Measurements from ENCODE around the gene ALS2.
A peak's percentile ranks its signal among the peaks of the same experiment; 100 is the strongest.
"Not testable (repeated sequence)": the region's sequence is repeated elsewhere in the genome, so short reads cannot be mapped to it uniquely, and the experiment has no call there.

Gene ALS2

DNA sequence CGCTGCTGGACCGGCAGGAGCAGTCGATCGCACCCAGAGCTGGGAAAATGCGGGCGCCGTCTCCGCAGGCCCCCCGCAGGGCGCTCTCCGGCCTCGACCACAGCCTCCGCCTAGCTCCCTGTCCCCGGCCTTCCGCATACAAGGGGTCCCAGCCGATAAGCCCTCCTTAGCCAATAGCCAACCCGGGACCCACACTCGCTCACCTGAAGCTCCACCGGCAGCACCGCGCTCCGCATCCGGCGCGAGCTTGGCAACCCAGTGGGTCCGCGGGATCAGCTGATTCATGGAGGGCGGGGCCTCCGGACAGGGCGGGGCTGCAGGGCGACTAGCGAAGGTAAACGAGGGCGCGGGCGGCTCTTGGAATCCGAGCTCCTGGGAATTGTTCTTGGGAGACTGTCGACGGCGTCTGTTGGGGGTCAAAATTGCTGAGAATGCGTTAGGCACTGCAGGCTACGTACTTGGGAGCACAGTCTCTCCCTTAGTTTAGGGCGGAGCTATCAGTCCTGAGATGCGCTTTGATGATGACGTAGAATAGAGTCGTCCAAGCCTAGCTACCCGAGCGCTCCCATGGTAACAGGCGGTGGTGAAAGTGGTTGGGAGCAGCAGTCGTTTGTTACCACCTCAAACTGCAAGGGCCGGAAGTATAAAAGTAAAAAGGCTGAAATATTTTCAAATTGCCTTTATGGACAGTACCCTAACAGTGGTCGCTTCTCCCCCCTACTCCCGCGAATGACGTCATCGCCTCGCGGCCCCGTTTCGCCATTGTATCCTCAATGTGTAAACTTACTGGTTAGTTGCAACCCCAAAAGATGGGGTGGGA, at the start of gene ALS2:
Gene ALS2, minus strand, starts transcription at position 260 of the 820 bp plus-strand sequence. CDS start 12,048 bp downstream, outside the sequence.
- DNase-seq: peak; percentile 90

DNA sequence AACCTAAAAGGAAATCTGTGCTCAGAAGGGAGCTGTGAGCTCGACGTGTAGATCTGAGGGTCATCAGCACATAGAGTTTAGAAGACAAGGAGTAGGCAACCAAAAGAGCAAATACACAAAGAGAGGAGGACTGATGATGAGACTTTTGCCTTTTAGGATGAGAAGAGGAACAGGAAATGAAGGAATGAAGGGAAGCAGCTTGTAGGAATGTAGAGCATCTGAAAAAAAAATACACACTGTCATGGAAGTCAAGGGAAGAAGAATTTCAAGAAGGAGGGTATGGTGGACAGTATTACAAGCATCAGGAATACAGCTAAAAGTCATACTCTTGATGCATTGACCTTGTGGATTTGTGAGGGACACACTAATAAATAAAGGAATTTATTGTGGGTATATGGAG, 47.5 kb upstream of the ALS2 start:
- DNase-seq: no peak

DNA sequence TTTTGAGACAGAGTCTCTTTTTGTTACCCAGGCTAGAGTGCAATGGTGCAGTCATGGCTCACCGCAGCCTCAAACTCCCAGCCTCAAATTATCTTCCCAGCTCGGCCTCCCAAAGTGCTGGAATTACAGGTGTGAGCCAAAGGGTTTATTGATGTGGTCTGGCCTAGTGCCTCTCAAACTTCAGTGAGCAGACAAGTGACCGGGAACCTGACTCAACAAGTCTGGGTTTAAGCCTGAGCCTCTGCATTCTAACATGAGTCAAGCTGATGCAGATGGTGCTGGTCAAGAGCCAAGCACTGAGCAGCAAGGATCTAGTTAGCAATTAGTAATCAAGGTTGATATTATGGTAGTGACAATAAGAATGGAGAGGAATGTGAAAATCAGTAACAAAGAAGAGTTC, 46.9 kb upstream of the ALS2 start:
- no peak for DNase-seq

DNA sequence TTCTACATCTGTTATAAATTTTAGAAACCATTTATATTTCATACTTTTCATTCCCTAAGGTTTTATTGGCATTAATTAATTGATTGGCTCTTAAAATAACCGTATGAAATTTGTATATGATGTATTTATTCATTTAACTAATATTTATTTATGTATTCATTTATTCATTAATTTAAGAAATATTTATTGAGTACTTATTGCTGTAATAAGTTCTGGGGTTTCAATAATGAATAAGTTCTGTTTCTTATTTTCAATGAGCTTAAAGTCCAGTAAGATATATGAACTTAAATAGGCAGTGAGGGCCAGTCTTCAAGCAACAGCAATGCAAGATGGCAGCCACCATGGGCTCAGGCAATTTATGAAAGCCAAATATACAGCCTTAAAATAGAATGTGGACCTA, 43.5 kb upstream of the ALS2 start:
- no peak for DNase-seq

DNA sequence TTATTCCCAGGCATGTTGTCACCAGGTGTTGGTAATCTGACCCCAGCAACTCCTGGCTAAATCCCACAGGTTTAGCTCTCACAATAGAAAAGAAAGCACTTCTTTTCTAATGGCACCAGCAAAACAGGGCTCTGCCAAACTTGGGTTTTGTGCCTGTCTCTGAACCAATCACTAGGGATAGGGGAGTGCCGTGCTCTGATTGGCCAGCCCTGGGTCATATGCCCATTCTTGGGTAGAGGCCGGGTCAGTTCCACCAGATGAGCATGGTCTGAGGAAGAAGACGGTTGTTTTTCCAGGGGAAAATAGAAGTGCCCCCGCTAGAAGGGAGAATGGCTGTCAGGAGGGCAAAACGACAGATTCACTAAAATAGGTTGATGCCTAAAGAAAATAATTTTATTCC, 40.3 kb upstream of the ALS2 start:
- no peak for DNase-seq

DNA sequence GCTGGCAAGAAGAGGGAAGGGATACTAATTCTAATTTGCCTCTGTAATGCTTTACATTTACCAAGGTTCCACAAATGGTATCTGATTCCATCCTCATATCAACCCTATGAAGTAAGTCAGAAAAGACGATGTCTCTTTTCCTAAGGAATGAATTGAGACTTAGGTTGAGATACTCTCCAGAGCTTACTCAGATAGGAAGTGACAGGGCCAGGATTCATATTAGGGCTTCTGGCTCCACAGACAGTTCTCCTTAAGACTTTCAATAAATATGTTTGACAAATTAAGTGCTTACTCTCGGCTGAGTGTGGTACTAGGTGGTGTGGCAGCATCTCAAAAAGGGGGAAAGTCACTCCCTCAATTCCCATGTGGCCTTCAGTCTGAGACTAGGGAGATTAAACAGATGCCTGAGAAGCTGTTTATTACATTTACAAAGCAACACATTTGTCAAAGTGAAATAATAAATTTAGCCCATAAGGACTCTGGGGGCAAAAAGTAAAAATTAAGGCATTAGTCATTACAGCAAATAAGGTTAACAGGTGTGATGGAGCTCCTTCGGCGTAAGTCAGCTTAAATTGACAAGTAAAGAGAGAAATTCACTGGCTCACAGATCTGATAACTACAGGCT, 39.8 kb upstream of the ALS2 start:
- DNase-seq: no peak

DNA sequence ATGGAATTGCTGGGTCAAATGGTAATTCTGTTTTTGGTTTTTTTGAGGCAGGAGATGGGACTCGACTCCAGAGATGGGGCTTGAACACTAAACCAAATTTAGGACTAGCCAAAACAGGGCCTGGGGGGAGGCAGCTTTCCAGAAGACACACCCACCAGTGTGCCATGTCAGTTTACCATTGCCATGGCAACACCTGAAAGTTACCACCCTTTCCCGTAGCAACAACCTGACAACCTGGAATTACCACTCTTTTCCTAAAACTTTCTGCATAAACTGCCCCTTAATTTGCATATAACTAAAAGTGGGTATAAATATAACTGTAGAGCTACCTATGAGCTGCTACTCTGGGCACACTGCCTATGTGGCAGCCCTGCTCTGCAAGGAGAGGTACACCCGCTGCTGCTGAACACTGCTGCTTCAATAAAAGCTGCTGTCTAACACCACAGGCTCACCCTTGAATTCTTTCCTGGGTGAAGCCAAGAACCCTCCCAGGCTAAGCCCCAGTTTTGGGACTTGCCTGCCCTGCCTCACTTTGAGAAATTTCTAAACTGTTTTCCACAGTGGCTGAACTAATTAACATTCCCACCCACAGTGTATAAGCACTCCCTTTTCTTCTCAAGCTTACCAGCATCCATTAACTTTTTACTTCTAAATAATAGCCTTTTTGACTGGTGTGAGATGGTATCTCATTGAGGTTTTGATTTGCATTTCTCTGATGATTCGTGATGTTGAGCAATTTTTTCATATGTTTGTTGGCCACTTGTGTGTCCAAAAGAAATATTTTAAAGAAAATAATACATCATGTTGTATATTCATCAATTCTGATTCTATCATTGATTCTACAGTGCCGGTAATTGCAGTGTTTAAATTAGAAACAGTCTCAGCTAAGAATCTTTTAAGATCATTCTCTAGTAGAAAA, 36.2 kb upstream of the ALS2 start:
- DNase-seq: no peak

DNA sequence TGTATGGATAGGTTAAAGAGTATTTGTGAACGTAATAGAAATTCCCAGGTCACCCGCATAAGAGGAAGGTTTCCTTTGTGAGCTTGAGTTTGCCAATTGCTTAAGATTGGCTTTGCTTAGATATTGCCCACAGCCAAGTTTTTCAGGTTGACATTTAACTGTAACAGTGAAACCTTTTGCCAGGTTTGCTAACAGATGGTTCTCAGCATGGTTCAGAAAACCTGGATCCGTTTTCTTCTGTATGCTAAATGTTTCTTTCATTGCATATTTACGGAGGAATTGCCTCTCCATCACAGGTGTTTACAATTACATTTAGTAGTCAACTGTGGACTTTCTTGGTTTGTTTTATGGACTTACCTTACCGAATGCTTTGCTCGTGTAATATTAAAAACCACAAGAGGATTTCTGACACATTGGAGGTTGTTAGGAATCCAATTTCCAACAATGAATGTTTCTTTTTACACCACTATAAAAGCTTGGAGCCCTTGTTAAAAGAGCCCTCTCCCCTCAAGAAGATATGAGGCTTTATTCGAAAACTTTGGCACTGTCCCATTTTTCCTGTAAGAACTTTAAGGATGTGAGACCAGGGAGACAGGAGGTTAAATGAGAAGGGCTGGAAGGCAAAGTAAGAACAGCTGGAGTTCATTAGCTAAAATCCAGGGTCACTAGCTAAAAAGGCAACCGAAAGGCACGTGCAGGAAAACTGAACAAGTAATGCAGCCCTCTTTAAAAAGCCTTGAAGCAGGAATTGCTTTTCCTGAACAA, 33.4 kb upstream of the ALS2 start:
- no peak for DNase-seq

DNA sequence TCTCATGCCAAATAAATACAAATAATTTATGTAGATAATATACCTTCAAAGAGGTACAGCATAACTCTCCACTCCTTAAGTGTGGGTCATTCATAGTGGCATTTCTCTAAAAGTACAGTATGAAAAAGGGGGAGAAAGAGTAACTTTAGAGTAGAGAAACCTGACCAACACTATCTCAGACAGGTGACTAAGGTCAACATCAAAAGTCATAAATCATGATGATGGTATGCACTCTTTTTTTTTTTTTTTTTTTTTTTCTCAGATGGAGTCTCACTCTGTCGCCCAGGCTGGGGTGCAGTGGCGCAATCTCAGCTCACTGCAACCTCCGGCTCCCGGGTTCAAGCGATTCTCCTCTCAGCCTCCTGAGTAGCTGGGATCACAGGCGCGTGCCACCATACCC, 29.9 kb upstream of the ALS2 start:
- DNase-seq: not testable (repeated sequence)

DNA sequence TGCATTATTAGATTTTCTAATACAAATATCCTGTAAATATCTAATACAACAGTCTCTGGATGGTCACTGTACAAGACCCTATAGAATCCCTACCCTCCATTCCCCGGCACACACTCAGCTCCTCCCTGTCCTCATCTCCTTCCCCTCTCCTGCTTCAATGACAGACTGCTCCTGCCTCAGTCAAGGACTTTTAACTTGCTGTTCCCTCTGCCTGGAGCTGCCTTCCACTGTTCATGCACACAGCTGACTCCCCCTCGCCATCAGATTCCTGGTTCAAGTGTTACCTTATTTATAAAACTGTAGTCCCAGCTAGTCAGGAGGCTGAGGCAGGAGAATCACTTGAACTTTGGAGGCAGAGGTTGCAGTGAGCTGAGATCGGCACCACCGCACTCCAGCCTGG, 28.9 kb upstream of the ALS2 start:
- DNase-seq: no peak

DNA sequence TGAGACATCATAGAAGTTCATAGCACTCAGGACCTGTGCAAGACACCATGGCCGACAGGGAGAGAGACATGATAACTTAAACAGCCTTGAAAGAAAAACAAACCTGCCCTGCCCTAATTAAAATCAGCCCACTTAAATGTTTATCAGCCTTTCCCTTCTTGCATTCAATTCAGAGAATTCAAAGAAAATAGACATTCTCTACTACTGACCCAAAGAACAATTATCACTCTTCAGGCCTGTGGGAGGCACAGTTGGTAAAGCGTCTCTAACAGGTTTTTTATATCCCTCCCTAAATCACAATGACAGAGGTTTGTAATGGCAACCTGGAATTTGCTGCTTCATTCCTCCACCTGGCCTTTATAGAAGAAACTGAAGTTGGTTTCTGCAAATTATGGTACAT, 27.3 kb upstream of the ALS2 start:
- no peak for DNase-seq

DNA sequence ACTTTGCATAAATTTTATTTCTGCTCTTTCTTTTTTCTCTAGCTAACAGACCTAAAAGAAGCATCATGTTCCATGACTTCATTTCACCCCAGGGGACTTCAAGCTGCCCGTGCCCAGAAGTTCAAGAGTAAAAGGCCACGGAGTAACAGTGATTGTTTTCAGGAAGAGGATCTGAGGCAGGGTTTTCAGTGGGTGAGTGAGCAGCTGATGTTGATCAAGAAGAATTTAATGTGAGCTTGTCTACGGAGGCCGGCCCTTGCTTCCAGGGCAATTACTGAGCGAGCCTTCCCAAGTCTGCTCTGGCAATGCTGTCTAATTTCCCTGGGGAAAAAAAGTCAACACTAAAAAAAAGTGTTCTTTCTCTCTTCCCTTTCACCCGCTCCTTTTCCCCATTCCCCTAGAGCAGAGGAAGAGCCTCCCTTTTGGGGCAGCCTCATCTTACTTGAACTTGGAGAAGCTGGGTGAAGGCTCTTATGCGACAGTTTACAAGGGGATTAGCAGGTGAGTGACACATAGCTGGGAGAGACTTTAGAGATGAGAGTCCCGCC, 26.8 kb upstream of the ALS2 start:
- no peak for DNase-seq

DNA sequence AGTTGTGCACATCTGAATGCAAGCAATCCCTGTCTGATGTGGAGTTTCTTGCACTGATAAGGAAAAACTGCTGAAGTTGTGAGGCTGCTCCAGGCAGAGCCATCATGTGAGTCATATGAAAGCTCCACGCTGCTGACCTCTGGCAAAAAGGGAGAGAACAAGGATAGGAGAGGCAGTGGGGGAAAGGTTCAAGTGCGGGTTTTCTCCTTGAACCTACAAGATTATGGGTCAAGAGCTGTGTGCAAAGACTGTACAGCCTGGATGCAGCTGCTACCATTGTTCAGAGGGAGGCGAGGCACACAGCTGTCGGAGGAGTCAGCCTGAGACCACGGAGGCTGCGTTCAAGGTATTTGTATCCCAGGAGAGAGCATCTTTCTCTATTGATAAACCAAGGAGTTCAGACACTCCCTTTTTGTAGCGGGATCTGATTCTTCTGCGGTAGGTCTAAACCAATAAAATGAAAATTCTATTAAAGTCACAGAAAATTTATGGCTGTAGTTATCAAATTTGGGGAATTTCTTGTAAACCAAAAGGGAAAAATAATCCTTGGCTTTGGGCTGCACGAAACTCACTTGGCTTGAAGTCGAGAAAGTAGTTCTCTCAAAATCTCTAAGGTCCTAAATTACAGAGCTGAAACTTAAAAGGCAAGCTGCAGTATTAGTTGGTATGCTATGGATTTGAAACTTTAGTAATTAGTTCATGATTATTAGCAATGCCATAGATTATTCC, 25.9 kb upstream of the ALS2 start, which contains the start of gene CDK15:
Gene CDK15, plus strand, starts transcription at position 96 of the 729 bp plus-strand sequence. Its CDS starts 128 bp downstream, at position 224.
- DNase-seq: no peak

DNA sequence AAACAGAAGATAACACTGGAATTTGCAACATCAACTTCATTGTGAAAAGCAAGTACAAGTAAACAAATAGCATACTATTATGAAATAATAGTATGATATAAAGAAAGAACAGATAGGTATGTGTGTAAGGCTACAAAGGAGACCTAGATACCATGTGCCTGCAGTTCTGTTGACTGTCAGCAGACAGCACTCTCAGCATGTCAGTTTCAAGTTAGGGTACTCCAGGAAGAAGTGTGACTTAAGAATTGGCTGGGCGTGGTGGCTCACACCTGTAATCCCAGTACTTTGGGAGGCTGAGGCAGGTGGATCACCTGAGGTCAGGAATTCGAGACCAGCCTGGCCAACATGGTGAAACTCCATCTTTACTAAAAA, 18.2 kb upstream of the ALS2 start:
- DNase-seq: not testable (repeated sequence)

DNA sequence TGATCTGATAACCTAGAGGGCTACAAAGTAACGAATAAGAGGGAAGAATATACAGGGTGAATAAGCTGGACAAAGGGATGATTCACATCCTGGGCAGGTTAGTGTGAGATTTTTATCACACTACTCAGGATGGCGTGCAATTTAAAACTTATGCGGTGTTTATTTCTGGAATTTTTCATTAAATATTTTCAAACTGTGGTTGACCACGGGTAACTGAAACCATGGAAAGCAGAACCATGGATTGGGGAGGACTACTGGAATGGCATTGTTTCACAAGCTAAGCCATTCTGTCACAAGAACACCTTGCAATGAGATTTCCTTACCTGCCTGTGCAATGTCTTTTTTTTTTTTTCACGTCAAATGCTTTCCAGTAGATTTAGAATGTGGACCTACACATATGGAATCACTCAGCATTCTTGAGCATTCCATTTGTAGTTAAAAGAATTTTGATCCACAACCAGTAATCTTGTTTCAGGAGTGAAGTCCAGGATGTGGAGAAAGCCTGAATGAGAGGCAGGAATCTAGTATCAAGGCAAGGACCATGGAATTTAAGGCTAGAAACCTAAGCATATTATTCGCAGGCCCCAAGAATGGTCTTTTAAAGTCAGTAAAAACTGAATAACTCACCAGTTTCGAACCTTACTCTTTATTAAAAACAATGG, 17.6 kb upstream of the ALS2 start:
- DNase-seq: no peak

DNA sequence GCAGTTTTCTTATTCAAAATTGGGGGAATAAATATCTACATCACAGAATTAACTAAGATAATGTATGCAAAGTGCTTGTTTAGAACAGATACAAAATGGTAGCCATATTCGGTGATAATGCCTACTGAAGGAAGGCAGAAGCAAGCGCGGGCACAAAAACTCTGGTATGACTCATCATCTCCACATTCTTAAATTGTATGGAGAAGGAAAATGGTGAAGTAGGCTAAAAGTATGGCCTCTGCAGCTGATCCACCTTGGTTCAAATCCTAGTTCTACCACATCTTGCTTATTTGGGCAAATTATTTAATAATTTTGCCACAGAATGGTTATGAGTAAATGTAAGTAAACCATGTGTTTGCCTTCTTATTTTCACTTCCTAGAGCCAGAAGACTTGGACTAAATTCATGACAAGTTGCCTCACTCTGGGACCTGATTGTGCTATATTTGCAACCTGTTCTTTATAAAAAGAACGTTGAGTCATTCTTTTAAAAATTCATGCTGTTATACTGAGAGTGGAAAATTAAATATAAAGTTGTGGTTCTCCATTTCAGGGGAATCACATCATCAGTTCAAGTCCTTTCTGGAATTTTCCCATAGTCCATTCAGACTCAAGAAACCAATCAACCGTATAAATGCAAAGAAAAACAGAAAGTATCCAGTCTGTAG, 16.6 kb upstream of the ALS2 start:
- DNase-seq: no peak

DNA sequence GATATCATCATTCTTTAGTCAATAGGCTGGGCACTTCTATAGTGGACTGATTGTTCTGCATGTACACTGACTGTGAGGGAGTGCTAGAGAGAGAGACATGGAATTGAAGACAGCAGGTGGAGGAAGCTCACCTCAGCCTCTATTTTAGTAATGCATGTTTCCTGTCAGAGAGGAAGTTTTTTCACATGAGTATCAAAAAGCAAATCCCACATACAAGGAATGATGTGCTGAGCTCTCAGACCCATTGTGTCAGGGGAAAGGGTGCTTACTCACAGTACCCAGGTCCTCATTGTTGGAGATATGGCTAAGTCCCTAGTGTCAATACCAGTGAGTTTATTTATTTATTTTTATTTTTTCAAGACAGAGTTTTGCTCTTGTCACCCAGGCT, 15.7 kb upstream of the ALS2 start:
- DNase-seq: no peak

DNA sequence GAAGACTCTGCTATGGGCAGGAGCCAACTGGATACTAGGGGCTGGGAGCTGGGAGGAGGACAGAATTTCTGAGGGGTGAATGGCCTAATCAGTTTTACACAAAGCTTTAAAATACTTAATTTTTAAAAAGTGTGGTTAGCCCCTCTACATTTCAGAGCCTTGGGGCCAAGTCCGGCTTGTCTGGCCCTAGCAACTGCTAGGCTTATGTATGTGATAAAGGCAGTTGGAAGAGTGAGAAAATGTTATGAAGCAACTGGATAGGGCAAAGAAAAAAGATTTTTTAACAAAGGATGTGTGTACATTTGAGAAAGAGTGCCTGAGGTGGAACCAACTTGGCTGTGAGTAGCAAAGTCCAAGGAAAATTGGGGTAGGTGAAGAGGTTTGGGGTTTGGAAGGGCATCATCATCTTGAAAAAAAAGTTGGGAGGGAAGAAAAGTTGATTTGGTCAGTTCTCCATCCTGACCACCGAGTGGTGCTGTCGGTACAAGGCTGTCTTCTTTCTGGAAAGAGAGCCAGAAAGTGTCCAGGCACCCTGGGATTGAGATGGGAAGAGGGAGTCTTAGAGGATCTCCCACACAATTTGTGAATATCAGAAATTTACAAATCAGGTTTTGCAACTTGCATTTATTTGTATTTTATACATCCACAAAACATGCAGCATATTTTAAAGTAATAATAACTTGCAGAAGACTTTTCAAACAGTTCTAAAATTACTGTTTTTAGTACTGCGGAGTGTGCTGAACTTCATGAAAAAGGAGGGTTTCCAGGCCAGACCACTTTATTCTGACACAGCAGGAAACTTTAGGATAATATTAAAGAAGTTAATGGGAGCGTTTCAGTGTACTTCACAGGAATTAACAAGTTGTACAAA, 15.1 kb upstream of the ALS2 start:
- no peak for DNase-seq

DNA sequence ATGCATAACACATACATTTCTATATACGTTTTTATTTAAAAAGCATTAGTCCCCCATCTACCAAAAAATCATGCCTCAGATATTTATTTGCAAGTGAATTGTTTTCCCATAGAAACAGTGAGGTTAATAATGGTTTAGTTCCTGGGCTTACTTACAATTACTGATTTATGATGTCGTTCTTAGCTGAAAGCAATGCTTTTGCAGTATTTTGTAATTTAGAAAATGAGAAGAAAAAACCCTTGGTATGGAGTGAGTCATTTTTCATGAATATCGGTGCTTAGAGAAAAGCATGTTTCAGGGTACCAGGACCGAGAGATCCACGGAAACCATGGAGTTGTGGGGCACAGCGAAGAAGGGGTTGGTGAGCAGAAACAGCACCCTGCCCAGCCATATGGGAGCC, 13.6 kb upstream of the ALS2 start:
- DNase-seq: no peak

DNA sequence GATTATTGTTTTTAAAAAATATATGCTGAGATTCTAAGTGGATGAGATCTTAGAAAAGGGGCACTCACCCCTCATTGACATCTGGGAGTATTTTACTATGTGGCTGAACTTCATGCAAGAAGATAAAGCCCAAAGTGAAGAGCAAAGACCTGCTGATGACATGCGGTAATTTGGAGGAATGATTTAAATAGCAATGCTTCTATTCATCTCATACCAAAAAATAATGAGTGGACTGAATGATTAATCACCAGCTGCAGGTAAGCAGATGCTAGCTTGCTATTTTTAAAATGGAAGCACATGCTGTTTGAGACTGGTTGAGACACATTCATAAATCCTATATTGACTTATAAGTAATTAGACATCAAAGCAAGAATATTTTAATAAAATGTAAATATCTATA, 12.9 kb upstream of the ALS2 start:
- no peak for DNase-seq

All from CD4-positive, alpha-beta T cell treated with Interleukin-15 for 1 hour (primary cell).